Tibial nerve (tissue), 4 donors: ENCODE measurements around the gene CYTH1. TPM values are rescaled to one million over a fixed set of nuclear protein-coding genes. Genes with fewer than 3 reads are reported as not detected.

Experiments used
- DNase-seq, 2 donors: peaks; one replicate each; pipeline ENCODE4 v3.0.0-alpha.2; 2019; ENCODE audit warnings: low spot score in 2 of 2
- H3K27ac ChIP-seq, 4 donors: fragments of 200-600 bp; sonication (generic) in 3 of 4; one replicate each; pipeline ENCODE4 v1.5.1; 2017 to 2019; ENCODE audit warnings: mild to moderate bottlenecking in 1 of 4
- H3K27me3 ChIP-seq, 2 donors: fragments of 200-600 bp; sonication (generic) in 1 of 2; one replicate each; pipeline versions ENCODE4 v1.5.1 to v1.6.0; 2017 to 2019
- H3K36me3 ChIP-seq, 3 donors: fragments of 200-600 bp; sonication (generic); one replicate each; pipeline ENCODE4 v1.5.1; 2018 to 2019
- H3K4me1 ChIP-seq, 4 donors: fragments of 200-600 bp; sonication (generic) in 3 of 4; one replicate each; pipeline ENCODE4 v1.5.1; 2017 to 2019
- H3K4me3 ChIP-seq, 4 donors: fragments of 200-600 bp; sonication (generic) in 3 of 4; one replicate each; pipeline ENCODE4 v1.5.1; 2017 to 2019; ENCODE audit warnings: mild to moderate bottlenecking in 1 of 4, moderate library complexity in 1 of 4
- H3K9me3 ChIP-seq, 4 donors: fragments of 200-600 bp; sonication (generic) in 3 of 4; one replicate each; pipeline ENCODE4 v1.5.1; 2017 to 2019
- CTCF ChIP-seq, 5 experiments: fragments of 200-600 bp in 3 of 5; fragments of 450-650 bp in 2 of 5; sonication (generic) in 3 of 5; IDR thresholded peaks; one replicate each; pipeline ENCODE4 v1.5.1; 2016 to 2019; ENCODE audit warnings: antibody characterized with exemption in 5 of 5, mild to moderate bottlenecking in 3 of 5, moderate library complexity in 2 of 5
- EP300 ChIP-seq, 2 donors: sonication (generic); formaldehyde crosslinking; IDR thresholded peaks; one replicate each; pipeline ENCODE4 v1.6.1; 2017; ENCODE audit warnings: antibody characterized with exemption in 2 of 2, mild to moderate bottlenecking in 1 of 2
- POLR2A ChIP-seq, 2 donors: fragments of 450-650 bp; IDR thresholded peaks; one replicate each; pipeline ENCODE4 v1.6.1; 2017; ENCODE audit warnings: antibody characterized with exemption in 2 of 2, mild to moderate bottlenecking in 2 of 2, moderate library complexity in 2 of 2
- WGBS, 2 donors: methylation state at CpG; one replicate each; pipeline ENCODE4 v1.1.5; 2018; 5-methylcytosine and 5-hydroxymethylcytosine counted together
- total RNA-seq, 4 donors: library from RNA; depleted of rRNA; stranded (reverse); fragments of >200 nt; gene quantifications; one replicate each; pipeline ENCODE4 v1.1.0, GENCODE V29; 2016

CYTH1 gene
- total RNA-seq, 4 donors from 2014 or later: 53.1 to 81.0 (median 63.8) TPM

GRCh38 chr17:78693346-78694083 lies 88.6 kb downstream of the CYTH1 start:
- H3K36me3 ChIP-seq: peaks cover 0 to 93% (median 4%) of the 10 kb centered on the region in 3 donors
- no peak overlapping the region for H3K27ac ChIP-seq
- WGBS, 2 donors: 78 to 83% methylated on average over 8 of the region's 8 CpGs
- no peaks in the 10 kb centered on the region for H3K9me3 ChIP-seq
- no peak overlapping the region for H3K4me3 ChIP-seq
- no peak for TF ChIP-seq CTCF (IDR thresholded peaks at IDR 0.05)
- no peak for TF ChIP-seq POLR2A (IDR thresholded peaks at IDR 0.05)
- no peak for TF ChIP-seq EP300 (IDR thresholded peaks at IDR 0.05)
- H3K4me1 ChIP-seq: no peaks in the 10 kb centered on the region
- H3K27me3 ChIP-seq: no peaks in the 10 kb centered on the region
- DNase-seq: no peak

- H3K36me3 ChIP-seq: peaks cover 0 to 93% (median 8%) of the 10 kb centered on the region in 3 donors
- TF ChIP-seq POLR2A (IDR thresholded peaks at IDR 0.05): no peak
- no peak for TF ChIP-seq EP300 (IDR thresholded peaks at IDR 0.05)
- TF ChIP-seq CTCF (IDR thresholded peaks at IDR 0.05): no peak
- H3K9me3 ChIP-seq: no peaks in the 10 kb centered on the region
- no peaks in the 10 kb centered on the region for H3K4me1 ChIP-seq
- H3K4me3 ChIP-seq: no peak overlapping the region
- WGBS, 2 donors: 84 to 88% methylated on average over 15 of the region's 15 CpGs
- H3K27me3 ChIP-seq: no peaks in the 10 kb centered on the region
- DNase-seq: no peak
- no peak overlapping the region for H3K27ac ChIP-seq
These were observed 89.5 kb downstream of the CYTH1 start for GRCh38 chr17:78692460-78693010.

GRCh38 chr17:78689029-78689428 lies 93.0 kb downstream of the CYTH1 start:
- WGBS, 2 donors: 90 to 98% methylated on average over 2 of the region's 2 CpGs
- Histone ChIP-seq H3K9me3 (no peaks in the 10 kb centered on the region), H3K27ac (no peak overlapping the region), H3K27me3 (no peaks in the 10 kb centered on the region), H3K36me3 (peaks cover 0 to 84% (median 8%) of the 10 kb centered on the region in 3 donors), H3K4me3 (no peak overlapping the region), H3K4me1 (no peaks in the 10 kb centered on the region)
- DNase-seq: no peak
- TF ChIP-seq POLR2A (IDR thresholded peaks at IDR 0.05) (no peak), EP300 (IDR thresholded peaks at IDR 0.05) (no peak), CTCF (IDR thresholded peaks at IDR 0.05) (no peak)

GRCh38 chr17:78687944-78688343 lies 94.1 kb downstream of the CYTH1 start:
- H3K9me3 ChIP-seq: no peaks in the 10 kb centered on the region
- TF ChIP-seq POLR2A (IDR thresholded peaks at IDR 0.05): no peak
- no peak for TF ChIP-seq EP300 (IDR thresholded peaks at IDR 0.05)
- H3K27me3 ChIP-seq: no peaks in the 10 kb centered on the region
- WGBS, 2 donors: 90 to 91% methylated on average over 7 of the region's 7 CpGs
- H3K27ac ChIP-seq: no peak overlapping the region
- no peaks in the 10 kb centered on the region for H3K4me1 ChIP-seq
- no peak overlapping the region for H3K4me3 ChIP-seq
- DNase-seq: no peak
- H3K36me3 ChIP-seq: peaks cover 0 to 84% (median 16%) of the 10 kb centered on the region in 3 donors

DNA sequence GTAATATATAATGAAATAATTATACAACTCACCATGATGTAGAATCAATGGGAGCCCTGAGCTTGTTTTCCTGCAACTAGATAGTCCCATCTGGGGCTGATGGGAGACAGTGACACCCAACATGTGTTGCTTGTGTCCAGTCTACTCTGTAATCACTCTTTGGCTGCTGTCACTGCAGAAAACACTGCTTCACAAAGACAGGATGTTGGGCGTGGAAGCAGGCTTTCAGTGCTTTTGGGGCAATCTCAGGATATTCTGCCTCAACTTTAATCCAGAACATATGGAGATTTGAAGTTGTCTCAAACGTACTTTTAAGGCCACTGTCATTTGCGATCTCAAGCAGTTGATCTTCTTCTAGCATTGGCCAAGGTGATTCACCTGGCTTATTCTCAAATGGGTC lies 94.9 kb downstream of the CYTH1 start:
- DNase-seq: no peak
- Histone ChIP-seq H3K4me1 (no peaks in the 10 kb centered on the region), H3K36me3 (peaks cover 0 to 80% (median 16%) of the 10 kb centered on the region in 3 donors), H3K27ac (no peak overlapping the region), H3K4me3 (no peak overlapping the region), H3K27me3 (no peaks in the 10 kb centered on the region), H3K9me3 (no peaks in the 10 kb centered on the region)
- TF ChIP-seq CTCF (IDR thresholded peaks at IDR 0.05) (no peak), EP300 (IDR thresholded peaks at IDR 0.05) (no peak), POLR2A (IDR thresholded peaks at IDR 0.05) (no peak)
- 74 to 91% methylated on average over 3 of the region's 3 CpGs for WGBS, 2 donors
